AG09309 (cell line): Measurements from ENCODE around the gene PCCA.

Experiments used
- DNase-seq: peaks from one replicate; pipeline ENCODE4 v3.0.0-alpha.2; 2010; ENCODE audit warnings: low read depth
- H3K4me3 ChIP-seq: 2 replicates; pipeline ENCODE4 v1.5.1; 2011; ENCODE audit warnings: mild to moderate bottlenecking, low read depth, low read length, moderate library complexity; ENCODE audit not compliant: control insufficient read depth
- TF ChIP-seq, protein P1 (sequence below): IDR thresholded peaks from 2 replicates; pipeline ENCODE4 v1.5.1; 2011; ENCODE audit warnings: mild to moderate bottlenecking, low read depth, low read length, inconsistent platforms; ENCODE audit not compliant: insufficient read depth, control insufficient read depth; ENCODE audit errors: missing control alignments

Gene PCCA

DNA sequence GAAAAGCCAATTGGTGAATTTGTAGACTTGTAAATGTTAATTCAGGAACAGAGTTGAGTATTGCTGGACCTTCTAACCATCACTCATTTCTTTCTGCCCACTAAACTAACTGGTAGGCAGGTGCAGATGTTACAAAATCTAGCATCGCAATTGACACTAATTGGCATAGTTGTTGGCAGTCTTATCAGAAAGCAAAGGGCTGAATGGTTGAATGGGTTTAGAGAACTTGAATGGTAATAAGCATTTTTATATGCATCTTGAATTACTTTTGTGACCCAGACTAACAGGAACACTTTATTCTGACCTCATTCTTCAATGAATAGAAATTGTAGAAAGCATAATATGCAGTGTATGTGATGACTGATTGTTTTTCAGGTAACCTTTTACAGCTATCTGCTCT, 310.6 kb downstream of the PCCA start:
- no peak for DNase-seq
- H3K4me3 ChIP-seq = no peak overlapping the region
- TF ChIP-seq, protein P1, sequence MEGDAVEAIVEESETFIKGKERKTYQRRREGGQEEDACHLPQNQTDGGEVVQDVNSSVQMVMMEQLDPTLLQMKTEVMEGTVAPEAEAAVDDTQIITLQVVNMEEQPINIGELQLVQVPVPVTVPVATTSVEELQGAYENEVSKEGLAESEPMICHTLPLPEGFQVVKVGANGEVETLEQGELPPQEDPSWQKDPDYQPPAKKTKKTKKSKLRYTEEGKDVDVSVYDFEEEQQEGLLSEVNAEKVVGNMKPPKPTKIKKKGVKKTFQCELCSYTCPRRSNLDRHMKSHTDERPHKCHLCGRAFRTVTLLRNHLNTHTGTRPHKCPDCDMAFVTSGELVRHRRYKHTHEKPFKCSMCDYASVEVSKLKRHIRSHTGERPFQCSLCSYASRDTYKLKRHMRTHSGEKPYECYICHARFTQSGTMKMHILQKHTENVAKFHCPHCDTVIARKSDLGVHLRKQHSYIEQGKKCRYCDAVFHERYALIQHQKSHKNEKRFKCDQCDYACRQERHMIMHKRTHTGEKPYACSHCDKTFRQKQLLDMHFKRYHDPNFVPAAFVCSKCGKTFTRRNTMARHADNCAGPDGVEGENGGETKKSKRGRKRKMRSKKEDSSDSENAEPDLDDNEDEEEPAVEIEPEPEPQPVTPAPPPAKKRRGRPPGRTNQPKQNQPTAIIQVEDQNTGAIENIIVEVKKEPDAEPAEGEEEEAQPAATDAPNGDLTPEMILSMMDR = no peak

- TF ChIP-seq, protein P1 = no peak
- no peak for DNase-seq
- H3K4me3 ChIP-seq = no peak overlapping the region
These were observed 314.8 kb downstream of the PCCA start for GRCh38 chr13:100403675-100404074.

- TF ChIP-seq, protein P1 = no peak
- H3K4me3 ChIP-seq = no peak overlapping the region
- DNase-seq = no peak
These were observed 320.2 kb downstream of the PCCA start for GRCh38 chr13:100409132-100409531.

GRCh38 chr13:100423375-100423774, 334.5 kb downstream of the PCCA start:
- DNase-seq = no peak
- TF ChIP-seq, protein P1 = no peak
- H3K4me3 ChIP-seq = no peak overlapping the region

- H3K4me3 ChIP-seq = no peak overlapping the region
- DNase-seq = no peak
- TF ChIP-seq, protein P1 = no peak
These were observed 340.1 kb downstream of the PCCA start for GRCh38 chr13:100428986-100429385.

- no peak overlapping the region for H3K4me3 ChIP-seq
- DNase-seq = no peak
- TF ChIP-seq, protein P1 = no peak
These were observed 343.7 kb downstream of the PCCA start for GRCh38 chr13:100432611-100433010.

DNA sequence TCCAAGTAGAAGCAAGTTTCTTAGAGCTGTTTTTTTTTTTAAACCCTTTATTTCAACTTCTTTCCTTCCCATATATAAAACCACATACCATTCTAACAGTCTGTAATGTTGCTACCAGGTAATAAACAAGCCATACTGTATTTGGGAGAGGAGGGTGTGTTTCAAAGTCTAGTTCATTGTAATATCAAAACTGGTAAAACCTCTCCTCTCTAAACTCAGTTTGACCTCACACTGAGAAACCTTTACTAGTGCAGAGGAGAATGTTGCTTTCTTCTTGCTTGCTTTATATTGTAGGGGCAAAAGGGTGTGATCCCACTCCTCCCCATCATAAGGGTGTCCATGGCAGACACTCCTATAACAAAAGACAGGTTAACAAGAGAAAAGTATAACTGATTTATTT, 344.6 kb downstream of the PCCA start:
- TF ChIP-seq, protein P1 = no peak
- DNase-seq = no peak
- no peak overlapping the region for H3K4me3 ChIP-seq
